Upper lobe of left lung (tissue), 4 donors: ENCODE results near the gene PTPRS.

Source experiments
- CTCF ChIP-seq, 6 experiments: fragments of 450-650 bp in 4 of 6; fragments of 200-600 bp in 2 of 6; sonication (generic) in 2 of 6; IDR thresholded peaks; one replicate each; pipeline ENCODE4 v1.5.1; 2016 to 2019; ENCODE audit warnings: antibody characterized with exemption in 6 of 6
- EP300 ChIP-seq, 4 donors: sonication (generic); formaldehyde crosslinking; IDR thresholded peaks; one replicate each; pipeline ENCODE4 v1.5.1; 2017; ENCODE audit warnings: antibody characterized with exemption in 4 of 4, control low read depth in 2 of 4
- POLR2AphosphoS5 ChIP-seq, 2 donors: sonication (generic); formaldehyde crosslinking; IDR thresholded peaks; one replicate each; pipeline ENCODE4 v1.5.1; 2017; ENCODE audit warnings: antibody characterized with exemption in 2 of 2

DNA sequence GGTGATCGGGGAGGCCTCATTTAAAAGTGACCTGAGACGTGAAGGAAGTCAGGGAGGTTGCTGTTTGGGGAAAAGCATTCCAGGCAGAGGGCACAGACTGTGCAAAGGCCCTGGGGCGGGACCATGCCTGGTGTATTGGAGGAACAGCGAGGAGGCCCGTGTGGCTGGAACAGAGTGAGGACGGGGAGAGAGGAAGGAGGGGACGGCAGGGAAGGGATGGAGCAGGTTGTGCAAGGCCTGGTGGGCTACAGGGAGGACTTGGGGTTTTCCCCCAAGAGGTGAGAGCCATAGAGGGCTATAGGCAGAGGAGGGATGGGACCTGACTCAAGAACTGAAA lies 17.2 kb downstream of the PTPRS start:
- TF ChIP-seq CTCF (IDR thresholded peaks at IDR 0.05) (no peak), POLR2AphosphoS5 (IDR thresholded peaks at IDR 0.05) (no peak), EP300 (IDR thresholded peaks at IDR 0.05) (no peak)
